Measurements from ENCODE around the gene SAV1. TPM values are rescaled to one million over a fixed set of nuclear protein-coding genes. Genes with fewer than 3 reads are reported as not detected.

SAV1 gene
- total RNA-seq, 3 donors from 2014 or later, result 56.0 to 77.0 (median 76.0) TPM

- no peak for TF ChIP-seq POLR2AphosphoS5 (IDR thresholded peaks at IDR 0.05)
- no peak for TF ChIP-seq CTCF (IDR thresholded peaks at IDR 0.05)
- Histone ChIP-seq H3K27me3 (no peaks in the 10 kb centered on the region), H3K4me3 (no peak overlapping the region), H3K27ac (no peak overlapping the region), H3K36me3 (no peaks in the 10 kb centered on the region), H3K4me1 (no peaks in the 10 kb centered on the region), H3K9me3 (no peaks in the 10 kb centered on the region)
- no peak for DNase-seq (ENCODE audit: low spot score in 2 of 2)
- intact Hi-C loops (cut with DNase I; ENCODE audit: low total_unique reads), result no loop called here
Observed at GRCh38 chr14:50605766-50606165, 62.3 kb downstream of the SAV1 start.

- H3K27me3 ChIP-seq, result no peaks in the 10 kb centered on the region
- TF ChIP-seq POLR2A (IDR thresholded peaks at IDR 0.05) (no peak), POLR2AphosphoS5 (IDR thresholded peaks at IDR 0.05) (no peak), CTCF (IDR thresholded peaks at IDR 0.05) (no peak)
- no peak overlapping the region for H3K4me3 ChIP-seq
- no peak overlapping the region for H3K27ac ChIP-seq
- H3K9me3 ChIP-seq, result no peaks in the 10 kb centered on the region
- intact Hi-C loops (cut with DNase I; ENCODE audit: low total_unique reads), result no loop called here
- H3K4me1 ChIP-seq, result no peaks in the 10 kb centered on the region
- no peak for DNase-seq (ENCODE audit: low spot score in 2 of 2)
- no peaks in the 10 kb centered on the region for H3K36me3 ChIP-seq
Observed at GRCh38 chr14:50603565-50603964, 64.5 kb downstream of the SAV1 start.

- no peak for DNase-seq (ENCODE audit: low spot score in 2 of 2)
- Histone ChIP-seq H3K4me1 (no peaks in the 10 kb centered on the region), H3K4me3 (no peak overlapping the region), H3K27me3 (no peaks in the 10 kb centered on the region), H3K36me3 (no peaks in the 10 kb centered on the region), H3K9me3 (no peaks in the 10 kb centered on the region), H3K27ac (no peak overlapping the region)
- intact Hi-C loops (cut with DNase I; ENCODE audit: low total_unique reads), result no loop called here
- TF ChIP-seq POLR2A (IDR thresholded peaks at IDR 0.05) (no peak), POLR2AphosphoS5 (IDR thresholded peaks at IDR 0.05) (no peak), CTCF (IDR thresholded peaks at IDR 0.05) (no peak)
Observed at GRCh38 chr14:50602035-50602434, 66.1 kb downstream of the SAV1 start.

- no peaks in the 10 kb centered on the region for H3K4me1 ChIP-seq
- no peaks in the 10 kb centered on the region for H3K9me3 ChIP-seq
- H3K4me3 ChIP-seq, result no peak overlapping the region
- H3K27me3 ChIP-seq, result no peaks in the 10 kb centered on the region
- no peak for DNase-seq (ENCODE audit: low spot score in 2 of 2)
- no peaks in the 10 kb centered on the region for H3K36me3 ChIP-seq
- intact Hi-C loops (cut with DNase I; ENCODE audit: low total_unique reads), result no loop called here
- TF ChIP-seq POLR2AphosphoS5 (IDR thresholded peaks at IDR 0.05) (no peak), POLR2A (IDR thresholded peaks at IDR 0.05) (no peak), CTCF (IDR thresholded peaks at IDR 0.05) (no peak)
- no peak overlapping the region for H3K27ac ChIP-seq
Observed at GRCh38 chr14:50601394-50601793, 66.7 kb downstream of the SAV1 start.

- H3K27me3 ChIP-seq, result no peaks in the 10 kb centered on the region
- H3K36me3 ChIP-seq, result no peaks in the 10 kb centered on the region
- no peak for DNase-seq (ENCODE audit: low spot score in 2 of 2)
- H3K4me1 ChIP-seq, result no peaks in the 10 kb centered on the region
- no peaks in the 10 kb centered on the region for H3K9me3 ChIP-seq
- H3K27ac ChIP-seq, result no peak overlapping the region
- no peak overlapping the region for H3K4me3 ChIP-seq
- intact Hi-C loops (cut with DNase I; ENCODE audit: low total_unique reads), result no loop called here
- TF ChIP-seq POLR2AphosphoS5 (IDR thresholded peaks at IDR 0.05) (no peak), POLR2A (IDR thresholded peaks at IDR 0.05) (no peak), CTCF (IDR thresholded peaks at IDR 0.05) (no peak)
Observed at GRCh38 chr14:50600849-50601248, 67.3 kb downstream of the SAV1 start.
